Endodermal cell (in vitro differentiated cells): ENCODE results near the gene OTOS. TPM values are rescaled to one million over a fixed set of nuclear protein-coding genes. Genes with fewer than 3 reads are reported as not detected.

ENCODE experiments used
- DNase-seq: peaks from one replicate; pipeline ENCODE4 v3.0.0-alpha.2; 2017
- H3K27ac ChIP-seq: 2 replicates; pipeline ENCODE4 v1.5.1; 2013; ENCODE audit warnings: mild to moderate bottlenecking, low read depth, low read length, moderate library complexity
- H3K27me3 ChIP-seq: 2 replicates; pipeline ENCODE4 v1.6.1; 2013; ENCODE audit warnings: mild to moderate bottlenecking, low read length, moderate library complexity; ENCODE audit not compliant: insufficient read depth, control insufficient read depth, poor library complexity, severe bottlenecking
- H3K36me3 ChIP-seq: 2 replicates; pipeline ENCODE4 v1.7.0; 2013; ENCODE audit warnings: mild to moderate bottlenecking, low read length, moderate library complexity; ENCODE audit not compliant: control insufficient read depth, insufficient read depth
- H3K4me1 ChIP-seq: one replicate; pipeline ENCODE4 v1.7.0; 2013; ENCODE audit warnings: low read length; ENCODE audit not compliant: control insufficient read depth, insufficient read depth
- H3K4me3 ChIP-seq: 2 replicates; pipeline ENCODE4 v1.5.1; 2013; ENCODE audit warnings: mild to moderate bottlenecking, low read length, moderate library complexity
- H3K9ac ChIP-seq: 2 replicates; pipeline ENCODE4 v1.6.1; 2013; ENCODE audit warnings: mild to moderate bottlenecking, low read length, moderate library complexity; ENCODE audit not compliant: poor library complexity, severe bottlenecking; ENCODE audit errors: extremely low read depth
- H3K9me3 ChIP-seq: 2 replicates; pipeline ENCODE4 v1.6.1; 2013; ENCODE audit warnings: mild to moderate bottlenecking, low read length, moderate library complexity; ENCODE audit not compliant: control insufficient read depth
- H3K27ac Mint-ChIP-seq: 2 replicates; pipeline ENCODE4 v1.8.0; 2020; ENCODE audit warnings: mixed read lengths
- H3K27me3 Mint-ChIP-seq: 2 replicates; pipeline ENCODE4 v1.8.0; 2021; ENCODE audit warnings: mild to moderate bottlenecking, mixed read lengths; ENCODE audit not compliant: insufficient read depth
- H3K36me3 Mint-ChIP-seq: 2 replicates; pipeline ENCODE4 v1.8.0; 2020; ENCODE audit warnings: low read depth, mixed read lengths
- H3K4me1 Mint-ChIP-seq: 2 replicates; pipeline ENCODE4 v1.8.0; 2020; ENCODE audit warnings: mixed read lengths
- H3K4me3 Mint-ChIP-seq: 2 replicates; pipeline ENCODE4 v1.8.0; 2020; ENCODE audit warnings: mild to moderate bottlenecking, moderate library complexity, mixed read lengths
- H3K9me3 Mint-ChIP-seq: 2 replicates; pipeline ENCODE4 v1.8.0; 2020; ENCODE audit warnings: mild to moderate bottlenecking, mixed read lengths
- WGBS, 2 experiments: methylation state at CpG; one replicate each; pipeline versions ENCODE4 v1.1.5 to v1.1.7; 2013; ENCODE audit warnings: missing lambda C conversion rate in 2 of 2, mixed read lengths in 1 of 2; ENCODE audit not compliant: insufficient coverage in 1 of 2, insufficient read length in 1 of 2; 5-methylcytosine and 5-hydroxymethylcytosine counted together
- total RNA-seq, 2 donors: library from RNA; stranded (reverse); fragmentation: NEBNext Ultra II Directional in 1 of 2; extraction: Animal tissue kit (Norgen Biotek cat#: 25700) in 1 of 2; gene quantifications; 2 replicates in 1 of 2; 3 replicates in 1 of 2; pipeline ENCODE4 v1.2.1, GENCODE V29; 2021
- TF ChIP-seq, protein P1 (sequence below): fragments of 200-600 bp; sonication (generic); conservative IDR thresholded peaks from 2 replicates; pipeline ENCODE4 v1.5.0; 2021; ENCODE audit warnings: antibody characterized with exemption, mild to moderate bottlenecking

OTOS gene
- total RNA-seq, 2 donors from 2014 or later: not detected

DNA sequence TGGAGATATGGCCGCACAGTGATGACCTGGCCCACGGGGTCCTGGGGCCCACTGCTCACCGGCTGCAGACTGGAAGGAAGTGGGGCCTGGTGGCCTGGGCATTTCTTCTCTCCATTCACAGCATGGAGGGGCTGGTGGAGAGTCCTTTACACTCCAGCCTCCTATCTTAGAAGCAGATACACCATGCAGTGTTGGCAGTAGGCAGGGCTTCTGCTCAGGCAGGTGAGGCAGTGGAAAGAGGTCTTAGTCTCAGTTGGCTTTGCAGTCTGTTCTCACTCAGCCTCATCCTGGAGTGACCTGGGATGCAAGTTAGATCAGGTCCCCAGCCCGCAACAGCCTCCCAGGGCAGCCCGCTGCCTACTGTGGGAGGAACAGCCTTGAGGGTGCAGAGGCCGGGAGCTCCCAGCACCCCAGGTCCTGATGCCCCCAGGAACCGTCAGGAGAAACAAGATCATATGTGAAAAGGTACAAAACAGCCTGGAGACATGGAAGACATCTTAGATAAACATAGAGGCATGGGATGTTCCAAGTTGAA lies 45.8 kb upstream of the OTOS start:
- H3K4me3 ChIP-seq: no peak overlapping the region
- no peak overlapping the region for H3K27ac ChIP-seq
- peak; percentile 20 for DNase-seq
- no peaks in the 10 kb centered on the region for H3K27me3 ChIP-seq
- WGBS, 2 experiments: 91 to 92% methylated on average over 5 to 7 of the region's 7 CpGs
- Mint-ChIP-seq H3K4me1 (no peaks in the 10 kb centered on the region), H3K9me3 (peaks cover 25% of the 10 kb centered on the region), H3K27ac (no peak overlapping the region), H3K36me3 (no peaks in the 10 kb centered on the region), H3K27me3 (peaks cover 13% of the 10 kb centered on the region), H3K4me3 (no peak overlapping the region)
- H3K36me3 ChIP-seq: no peaks in the 10 kb centered on the region
- peaks cover 7% of the 10 kb centered on the region for H3K9me3 ChIP-seq
- TF ChIP-seq, protein P1, sequence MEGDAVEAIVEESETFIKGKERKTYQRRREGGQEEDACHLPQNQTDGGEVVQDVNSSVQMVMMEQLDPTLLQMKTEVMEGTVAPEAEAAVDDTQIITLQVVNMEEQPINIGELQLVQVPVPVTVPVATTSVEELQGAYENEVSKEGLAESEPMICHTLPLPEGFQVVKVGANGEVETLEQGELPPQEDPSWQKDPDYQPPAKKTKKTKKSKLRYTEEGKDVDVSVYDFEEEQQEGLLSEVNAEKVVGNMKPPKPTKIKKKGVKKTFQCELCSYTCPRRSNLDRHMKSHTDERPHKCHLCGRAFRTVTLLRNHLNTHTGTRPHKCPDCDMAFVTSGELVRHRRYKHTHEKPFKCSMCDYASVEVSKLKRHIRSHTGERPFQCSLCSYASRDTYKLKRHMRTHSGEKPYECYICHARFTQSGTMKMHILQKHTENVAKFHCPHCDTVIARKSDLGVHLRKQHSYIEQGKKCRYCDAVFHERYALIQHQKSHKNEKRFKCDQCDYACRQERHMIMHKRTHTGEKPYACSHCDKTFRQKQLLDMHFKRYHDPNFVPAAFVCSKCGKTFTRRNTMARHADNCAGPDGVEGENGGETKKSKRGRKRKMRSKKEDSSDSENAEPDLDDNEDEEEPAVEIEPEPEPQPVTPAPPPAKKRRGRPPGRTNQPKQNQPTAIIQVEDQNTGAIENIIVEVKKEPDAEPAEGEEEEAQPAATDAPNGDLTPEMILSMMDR: no peak
- no peak overlapping the region for H3K9ac ChIP-seq
- no peaks in the 10 kb centered on the region for H3K4me1 ChIP-seq

DNA sequence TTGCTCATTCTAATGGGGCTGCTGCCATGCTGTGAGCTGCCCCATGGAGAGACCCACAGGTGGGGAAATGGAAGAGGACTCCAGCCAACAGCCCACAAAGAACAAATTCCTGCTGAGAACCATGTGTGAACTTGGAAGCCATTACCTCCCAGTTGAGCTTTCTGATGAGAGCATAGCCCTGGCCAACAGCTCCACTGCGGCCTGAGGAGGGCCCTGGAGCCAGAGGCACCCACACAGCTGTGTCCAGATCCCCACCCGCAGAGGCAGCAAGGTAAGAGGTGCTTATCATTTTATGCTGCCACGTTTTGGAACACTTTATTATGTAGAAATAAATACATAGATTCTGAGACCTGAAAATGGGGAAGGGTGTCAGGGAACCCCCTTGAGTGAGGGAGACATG lies 44.2 kb upstream of the OTOS start:
- Mint-ChIP-seq H3K4me1 (no peaks in the 10 kb centered on the region), H3K9me3 (peaks cover 24% of the 10 kb centered on the region), H3K36me3 (no peaks in the 10 kb centered on the region), H3K27ac (no peak overlapping the region), H3K4me3 (no peak overlapping the region), H3K27me3 (peaks cover 17% of the 10 kb centered on the region)
- Histone ChIP-seq H3K36me3 (no peaks in the 10 kb centered on the region), H3K4me3 (no peak overlapping the region), H3K9ac (no peak overlapping the region), H3K4me1 (no peaks in the 10 kb centered on the region), H3K9me3 (peaks cover 7% of the 10 kb centered on the region), H3K27me3 (no peaks in the 10 kb centered on the region), H3K27ac (no peak overlapping the region)
- whole genome bisulfite sequencing, 2 experiments: 64 to 76% methylated on average over 3 of the region's 3 CpGs
- TF ChIP-seq, protein P1: no peak
- peak; percentile 22 for DNase-seq

DNA sequence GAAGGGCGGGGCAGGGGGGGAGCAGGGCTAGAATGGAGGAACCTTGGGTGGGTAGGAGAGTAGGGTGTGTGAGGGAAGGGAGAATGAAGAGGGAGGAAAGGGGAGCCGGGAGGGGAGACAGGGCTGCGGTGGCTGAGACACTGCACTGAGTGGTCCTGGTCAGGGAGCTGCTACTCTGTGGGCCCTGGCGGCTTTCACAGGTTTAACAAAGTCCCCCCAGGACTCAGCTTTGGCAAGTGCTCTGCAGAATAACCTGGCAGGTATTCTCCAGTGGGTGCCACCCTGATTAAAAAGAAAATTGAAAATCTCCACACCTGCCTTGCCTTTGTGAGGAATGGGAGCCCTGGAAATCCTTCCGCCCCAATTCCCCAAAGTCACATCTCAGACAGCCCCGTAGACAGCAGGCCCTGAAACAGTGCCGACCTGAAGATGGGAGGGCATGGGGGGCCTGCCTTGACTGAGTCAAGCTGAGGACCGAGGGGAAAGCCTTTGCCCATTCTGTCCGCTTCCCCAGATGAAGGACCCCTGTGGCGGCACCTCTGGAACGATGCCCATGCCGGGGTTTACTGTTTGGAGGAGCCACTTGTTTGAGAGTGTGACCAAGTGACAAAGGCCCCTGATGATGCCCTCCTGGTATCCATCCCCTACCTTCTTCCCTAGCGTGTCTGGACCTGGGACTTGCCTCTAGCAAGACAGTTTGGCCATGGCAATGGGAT lies 43.6 kb upstream of the OTOS start:
- H3K27ac ChIP-seq: no peak overlapping the region
- no peak overlapping the region for H3K4me3 Mint-ChIP-seq
- peak; percentile 24 for DNase-seq
- peaks cover 22% of the 10 kb centered on the region for H3K9me3 Mint-ChIP-seq
- no peaks in the 10 kb centered on the region for H3K36me3 ChIP-seq
- peaks cover 14% of the 10 kb centered on the region for H3K27me3 Mint-ChIP-seq
- TF ChIP-seq, protein P1: no peak
- no peak overlapping the region for H3K4me3 ChIP-seq
- no peaks in the 10 kb centered on the region for H3K4me1 ChIP-seq
- peaks cover 7% of the 10 kb centered on the region for H3K9me3 ChIP-seq
- H3K9ac ChIP-seq: no peak overlapping the region
- WGBS, 2 experiments: 85 to 88% methylated on average over 8 to 13 of the region's 13 CpGs
- no peaks in the 10 kb centered on the region for H3K27me3 ChIP-seq
- no peak overlapping the region for H3K27ac Mint-ChIP-seq
- no peaks in the 10 kb centered on the region for H3K36me3 Mint-ChIP-seq
- no peaks in the 10 kb centered on the region for H3K4me1 Mint-ChIP-seq
